Endothelial cell of umbilical vein (primary cell): ENCODE results near the gene DDX39A. TPM values are rescaled to one million over a fixed set of nuclear protein-coding genes. Genes with fewer than 3 reads are reported as not detected.

Source experiments
- BruUV-seq: library from RNA; stranded (reverse); fragments of 400-500 nt; replicated peaks from 2 replicates; lab custom pipeline; 2021; lab: Mats Ljungman, UMichigan
- CTCF ChIA-PET: fragments of 300-600, 350-600 bp; sonication (Branson Sonifier 250); formaldehyde crosslinking; loops from one replicate; lab custom pipeline; 2021; ENCODE audit warnings: antibody characterized with exemption, inconsistent platforms; lab: Charles Lee
- POLR2A ChIA-PET: fragments of 300-600, 350-600 bp; sonication (Branson Sonifier 250); formaldehyde crosslinking; loops from one replicate; lab custom pipeline; 2021; ENCODE audit warnings: antibody characterized with exemption, inconsistent platforms; lab: Charles Lee
- DNase-seq: peaks from one replicate; pipeline ENCODE4 v3.0.0-alpha.2; 2011; ENCODE audit warnings: low read depth, low spot score
- FAIRE-seq: peaks from 2 replicates; lab custom pipeline; 2011; peaks lifted over from hg19 to GRCh38; lab: Jason Lieb, UNC
- H2AFZ ChIP-seq: 2 replicates; pipeline ENCODE4 v1.6.0; 2012; ENCODE audit warnings: low read depth, low read length, control low read depth, inconsistent platforms
- H3K27ac ChIP-seq: 2 replicates; pipeline ENCODE4 v1.5.1; 2011; ENCODE audit warnings: low read depth, mild to moderate bottlenecking, control low read depth, low read length, moderate library complexity; ENCODE audit not compliant: insufficient read depth
- H3K27me3 ChIP-seq, 2 experiments: 2 replicates each; pipeline versions ENCODE4 v1.6.0 to v1.6.1; 2011; ENCODE audit warnings: low read length in 2 of 2, mixed read lengths in 1 of 2; ENCODE audit not compliant: control insufficient read depth in 2 of 2, insufficient read depth in 2 of 2
- H3K36me3 ChIP-seq, 2 experiments: 2 replicates in 1 of 2; 3 replicates in 1 of 2; pipeline ENCODE4 v1.5.1; 2011; ENCODE audit warnings: low read length in 2 of 2, mild to moderate bottlenecking in 1 of 2, moderate library complexity in 1 of 2; ENCODE audit not compliant: control insufficient read depth in 2 of 2, insufficient read depth in 2 of 2; ENCODE audit errors: extremely low read depth in 1 of 2
- H3K4me1 ChIP-seq: 3 replicates; pipeline ENCODE4 v1.5.1; 2011; ENCODE audit warnings: mild to moderate bottlenecking, low read length; ENCODE audit not compliant: control insufficient read depth, insufficient read depth; ENCODE audit errors: extremely low read depth
- H3K4me2 ChIP-seq: 2 replicates; pipeline ENCODE4 v1.6.1; 2011; ENCODE audit warnings: low read length, control low read depth, mixed read lengths; ENCODE audit not compliant: insufficient read depth
- H3K4me3 ChIP-seq, 3 experiments: fragments of 200-600 bp in 1 of 3; sonication (generic), shearing (Covaris generic) in 1 of 3; replicated peaks in 1 of 3; 2 replicates each; pipeline ENCODE4 v1.5.1; 2011 to 2016; ENCODE audit warnings: control low read depth in 3 of 3, low read length in 3 of 3, mild to moderate bottlenecking in 2 of 3, inconsistent platforms in 1 of 3, low read depth in 1 of 3, moderate library complexity in 1 of 3; ENCODE audit not compliant: insufficient read depth in 1 of 3
- H3K79me2 ChIP-seq: 2 replicates; pipeline ENCODE4 v1.6.0; 2012; ENCODE audit warnings: low read length, inconsistent platforms; ENCODE audit not compliant: control insufficient read depth, insufficient read depth
- H3K9ac ChIP-seq: replicated peaks from 2 replicates; pipeline ENCODE3; 2011; ENCODE audit warnings: low read length, control low read depth; ENCODE audit not compliant: insufficient read depth; ENCODE audit errors: extremely low read depth
- H3K9me1 ChIP-seq: replicated peaks from 3 replicates; pipeline ENCODE4 v1.6.0; 2011; ENCODE audit warnings: mild to moderate bottlenecking, low read length; ENCODE audit not compliant: control insufficient read depth, insufficient read depth; ENCODE audit errors: extremely low read depth
- H3K9me3 ChIP-seq: replicated peaks from 2 replicates; pipeline ENCODE4 v1.5.1; 2012; ENCODE audit warnings: low read length, inconsistent platforms; ENCODE audit not compliant: control insufficient read depth, insufficient read depth
- H4K20me1 ChIP-seq: replicated peaks from 2 replicates; pipeline ENCODE3; 2011; ENCODE audit warnings: mild to moderate bottlenecking, low read length; ENCODE audit not compliant: control insufficient read depth, insufficient read depth; ENCODE audit errors: extremely low read depth
- EZH2 ChIP-seq: IDR thresholded peaks from 2 replicates; pipeline ENCODE4 v1.6.1; 2012; ENCODE audit warnings: borderline replicate concordance, low read depth, mild to moderate bottlenecking, moderate library complexity, low read length, inconsistent platforms; ENCODE audit not compliant: severe bottlenecking
- FOS ChIP-seq: IDR thresholded peaks from 2 replicates; pipeline ENCODE4 v1.6.1; 2011; ENCODE audit warnings: mild to moderate bottlenecking, low read length, moderate library complexity, borderline replicate concordance; ENCODE audit not compliant: insufficient read depth
- JUN ChIP-seq: IDR thresholded peaks from 2 replicates; pipeline ENCODE4 v1.6.1; 2011; ENCODE audit warnings: borderline replicate concordance, low read depth; ENCODE audit not compliant: insufficient read length, insufficient read depth
- POLR2A ChIP-seq: IDR thresholded peaks from 2 replicates; pipeline ENCODE4 v1.6.1; 2012; ENCODE audit warnings: low read depth, mild to moderate bottlenecking, control low read depth, low read length
- POLR2AphosphoS5 ChIP-seq: IDR thresholded peaks from 2 replicates; pipeline ENCODE4 v1.6.1; 2012; ENCODE audit warnings: low read depth, mild to moderate bottlenecking, control low read depth, low read length, moderate library complexity; ENCODE audit not compliant: insufficient read depth
- dilution Hi-C: fragments of 300-500 bp; cut with MboI; formaldehyde crosslinking; loops from one replicate; pipeline ENCODE4 v1.15.0; 2019; ENCODE audit warnings: low sequenced_read_pairs; ENCODE audit not compliant: extremely low pct_ligation_motif_present
- intact Hi-C: fragments of 100-400 bp; cut with micrococcal nuclease; formaldehyde crosslinking; loops from one replicate; pipeline ENCODE4 v1.10.0; 2022
- polyA plus RNA-seq, 4 experiments: library from polyadenylated mRNA; depleted of rRNA in 3 of 4; stranded (reverse) in 3 of 4; unstranded in 1 of 4; fragments of >200 nt; gene quantifications; 2 replicates each; pipeline versions ENCODE4 v1.2.1 to v1.2.3, GENCODE V29; 2011 to 2012; ENCODE audit warnings: missing spikeins in 1 of 4
- total RNA-seq: library from RNA; stranded (reverse); gene quantifications from 2 replicates; pipeline ENCODE4 v1.2.3, GENCODE V29; 2021
- TF ChIP-seq, protein P1 (sequence below): IDR thresholded peaks from 2 replicates; pipeline ENCODE4 v1.6.1; 2011; ENCODE audit not compliant: insufficient read depth, insufficient read length
- TF ChIP-seq, protein P2 (sequence below), 2 donors: IDR thresholded peaks; 1 replicate in 1 of 2; 2 replicates in 1 of 2; pipeline ENCODE4 v1.5.1; 2011; ENCODE audit warnings: low read length in 2 of 2, mild to moderate bottlenecking in 2 of 2, moderate library complexity in 2 of 2, control low read depth in 1 of 2, inconsistent platforms in 1 of 2, low read depth in 1 of 2; ENCODE audit not compliant: insufficient read depth in 1 of 2; ENCODE audit errors: extremely low read depth in 1 of 2

The DDX39A gene
- total and polyA plus RNA-seq, 2 donors (not counting 3 experiments of a cell fraction or from before 2014, with no cell fraction given) = 157 to 158 TPM

DNA sequence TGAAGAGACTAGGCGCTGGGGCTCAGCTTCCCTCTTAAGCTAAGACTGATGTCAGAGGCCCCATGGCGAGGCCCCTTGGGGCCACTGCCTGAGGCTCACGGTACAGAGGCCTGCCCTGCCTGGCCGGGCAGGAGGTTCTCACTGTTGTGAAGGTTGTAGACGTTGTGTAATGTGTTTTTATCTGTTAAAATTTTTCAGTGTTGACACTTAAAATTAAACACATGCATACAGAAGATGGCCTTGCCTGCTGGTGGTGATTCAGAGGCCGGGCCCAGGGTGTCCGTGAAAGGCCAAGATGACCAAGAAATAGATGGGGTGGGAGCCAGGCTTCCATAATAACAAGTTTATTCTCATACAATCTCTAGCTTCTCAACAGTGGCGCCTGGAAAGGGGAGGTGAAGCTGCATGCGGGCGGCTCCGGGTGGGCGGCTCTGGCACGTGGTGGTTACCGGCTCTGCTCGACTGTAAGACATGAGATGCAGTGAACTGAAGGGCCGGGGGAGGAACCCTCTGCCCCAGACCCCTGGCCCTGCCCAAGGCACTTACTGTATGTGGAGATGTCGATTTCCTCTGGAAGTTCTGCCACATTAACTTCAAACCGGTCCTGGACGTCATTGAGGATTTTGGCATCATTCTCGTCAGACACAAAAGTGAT lies 10.5 kb downstream of the DDX39A start:
- BruUV-seq = no TSS peak
- intact Hi-C loops = no loop called here
- TF ChIP-seq POLR2A = no peak
- TF ChIP-seq, protein P1, sequence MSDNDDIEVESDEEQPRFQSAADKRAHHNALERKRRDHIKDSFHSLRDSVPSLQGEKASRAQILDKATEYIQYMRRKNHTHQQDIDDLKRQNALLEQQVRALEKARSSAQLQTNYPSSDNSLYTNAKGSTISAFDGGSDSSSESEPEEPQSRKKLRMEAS = no peak
- TF ChIP-seq, protein P2, sequence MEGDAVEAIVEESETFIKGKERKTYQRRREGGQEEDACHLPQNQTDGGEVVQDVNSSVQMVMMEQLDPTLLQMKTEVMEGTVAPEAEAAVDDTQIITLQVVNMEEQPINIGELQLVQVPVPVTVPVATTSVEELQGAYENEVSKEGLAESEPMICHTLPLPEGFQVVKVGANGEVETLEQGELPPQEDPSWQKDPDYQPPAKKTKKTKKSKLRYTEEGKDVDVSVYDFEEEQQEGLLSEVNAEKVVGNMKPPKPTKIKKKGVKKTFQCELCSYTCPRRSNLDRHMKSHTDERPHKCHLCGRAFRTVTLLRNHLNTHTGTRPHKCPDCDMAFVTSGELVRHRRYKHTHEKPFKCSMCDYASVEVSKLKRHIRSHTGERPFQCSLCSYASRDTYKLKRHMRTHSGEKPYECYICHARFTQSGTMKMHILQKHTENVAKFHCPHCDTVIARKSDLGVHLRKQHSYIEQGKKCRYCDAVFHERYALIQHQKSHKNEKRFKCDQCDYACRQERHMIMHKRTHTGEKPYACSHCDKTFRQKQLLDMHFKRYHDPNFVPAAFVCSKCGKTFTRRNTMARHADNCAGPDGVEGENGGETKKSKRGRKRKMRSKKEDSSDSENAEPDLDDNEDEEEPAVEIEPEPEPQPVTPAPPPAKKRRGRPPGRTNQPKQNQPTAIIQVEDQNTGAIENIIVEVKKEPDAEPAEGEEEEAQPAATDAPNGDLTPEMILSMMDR (IDR thresholded peaks at IDR 0.05; ENCODE audit: extremely low read depth in 1 of 2, insufficient read depth in 1 of 2, low read depth in 1 of 2, low read length in 2 of 2) = no peak
- TF ChIP-seq POLR2AphosphoS5 = no peak
- TF ChIP-seq FOS = no peak
- no peak for TF ChIP-seq EZH2
- TF ChIP-seq JUN = no peak
- Histone ChIP-seq H3K27me3 (no peaks in the 10 kb centered on the region), H3K4me1 (no peaks in the 10 kb centered on the region), H3K9me3 (no peaks in the 10 kb centered on the region), H3K9me1 (no peaks in the 10 kb centered on the region), H3K27ac (no peak overlapping the region), H2AFZ (no peak overlapping the region), H4K20me1 (no peaks in the 10 kb centered on the region), H3K4me3 (no peak overlapping the region), H3K79me2 (peaks cover 31% of the 10 kb centered on the region), H3K4me2 (no peak overlapping the region), H3K36me3 (peaks cover 34 to 61% of the 10 kb centered on the region in 2 experiments), H3K9ac (no peak overlapping the region)
- DNase-seq (no peak), FAIRE-seq (no peak)
- CTCF ChIA-PET = no interaction called here
- POLR2A ChIA-PET = no interaction called here
- dilution Hi-C loops = no loop called here
